LNCaP clone FGC (cell line): ENCODE data around the gene NR3C2.

Experiments
- DNase-seq: peaks from one replicate; pipeline ENCODE4 v3.0.0-alpha.2; 2011; ENCODE audit warnings: low read depth
- H3K4me3 ChIP-seq: 2 replicates; pipeline ENCODE4 v1.5.1; 2011; ENCODE audit warnings: mild to moderate bottlenecking, low read depth, low read length, control low read depth
- TF ChIP-seq, protein P1 (sequence below): IDR thresholded peaks from 2 replicates; pipeline ENCODE4 v1.5.1; 2012; ENCODE audit warnings: mild to moderate bottlenecking; ENCODE audit not compliant: control insufficient read depth, insufficient read depth; ENCODE audit errors: extremely low read depth

Gene NR3C2

GRCh38 chr4:148044089-148044911 is 397.9 kb downstream of the NR3C2 start:
- TF ChIP-seq, protein P1, sequence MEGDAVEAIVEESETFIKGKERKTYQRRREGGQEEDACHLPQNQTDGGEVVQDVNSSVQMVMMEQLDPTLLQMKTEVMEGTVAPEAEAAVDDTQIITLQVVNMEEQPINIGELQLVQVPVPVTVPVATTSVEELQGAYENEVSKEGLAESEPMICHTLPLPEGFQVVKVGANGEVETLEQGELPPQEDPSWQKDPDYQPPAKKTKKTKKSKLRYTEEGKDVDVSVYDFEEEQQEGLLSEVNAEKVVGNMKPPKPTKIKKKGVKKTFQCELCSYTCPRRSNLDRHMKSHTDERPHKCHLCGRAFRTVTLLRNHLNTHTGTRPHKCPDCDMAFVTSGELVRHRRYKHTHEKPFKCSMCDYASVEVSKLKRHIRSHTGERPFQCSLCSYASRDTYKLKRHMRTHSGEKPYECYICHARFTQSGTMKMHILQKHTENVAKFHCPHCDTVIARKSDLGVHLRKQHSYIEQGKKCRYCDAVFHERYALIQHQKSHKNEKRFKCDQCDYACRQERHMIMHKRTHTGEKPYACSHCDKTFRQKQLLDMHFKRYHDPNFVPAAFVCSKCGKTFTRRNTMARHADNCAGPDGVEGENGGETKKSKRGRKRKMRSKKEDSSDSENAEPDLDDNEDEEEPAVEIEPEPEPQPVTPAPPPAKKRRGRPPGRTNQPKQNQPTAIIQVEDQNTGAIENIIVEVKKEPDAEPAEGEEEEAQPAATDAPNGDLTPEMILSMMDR, result no peak
- no peak for DNase-seq
- no peak overlapping the region for H3K4me3 ChIP-seq

GRCh38 chr4:148041606-148042329 is 400.4 kb downstream of the NR3C2 start:
- H3K4me3 ChIP-seq, result no peak overlapping the region
- DNase-seq, result no peak
- TF ChIP-seq, protein P1, result no peak

GRCh38 chr4:148034813-148035212 is 407.4 kb downstream of the NR3C2 start:
- TF ChIP-seq, protein P1, result no peak
- no peak for DNase-seq
- H3K4me3 ChIP-seq, result no peak overlapping the region

- DNase-seq, result no peak
- TF ChIP-seq, protein P1, result no peak
Observed at GRCh38 chr4:148030193-148030873, 411.9 kb downstream of the NR3C2 start.

GRCh38 chr4:148029781-148030180 is 412.4 kb downstream of the NR3C2 start:
- TF ChIP-seq, protein P1, result no peak
- no peak for DNase-seq
- H3K4me3 ChIP-seq, result no peak overlapping the region

More at GRCh38 chr4:148030193-148030873, 411.9 kb downstream of the NR3C2 start:
- H3K4me3 ChIP-seq, result no peak overlapping the region
